Stimulated activated CD4-positive, alpha-beta T cell treated with anti-CD3 and anti-CD28 coated beads, Interleukin-12 subunit alpha, Interleukin-12 subunit beta, amount 100 ng/mL, for 4 hours (primary cell): ENCODE data around the gene SPECC1.
"Not testable (repeated sequence)": the region's sequence is repeated elsewhere in the genome, so short reads cannot be mapped to it uniquely, and the experiment has no call there.

ENCODE experiments used
- DNase-seq: peaks from one replicate; pipeline ENCODE4 v3.0.0-alpha.2; 2020

SPECC1 gene

GRCh38 chr17:20012017-20012536 lies 2.9 kb downstream of the SPECC1 start:
- DNase-seq, result no peak

GRCh38 chr17:20016475-20016992 lies 7.4 kb downstream of the SPECC1 start:
- not testable (repeated sequence) for DNase-seq

- no peak for DNase-seq
Measured at GRCh38 chr17:20022701-20023100, 13.5 kb downstream of the SPECC1 start.

DNA sequence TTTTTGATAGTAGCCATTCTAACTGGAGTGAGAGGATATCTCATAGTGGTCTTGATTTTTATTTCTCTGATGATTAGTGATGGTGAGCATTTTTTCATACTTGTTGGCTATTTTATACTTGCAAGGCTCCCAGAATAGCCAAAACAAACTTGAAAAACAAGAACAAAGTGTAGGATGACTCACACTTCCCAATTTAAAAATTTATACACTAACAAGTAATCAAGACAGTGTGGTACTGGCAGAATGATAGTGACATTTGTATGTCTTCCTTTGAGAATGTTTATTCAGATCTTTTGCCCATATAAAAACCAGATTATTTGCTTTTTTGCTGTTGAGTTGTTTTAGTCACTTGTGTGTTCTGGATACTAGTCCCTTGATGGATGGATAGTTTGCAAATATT lies 17.8 kb downstream of the SPECC1 start:
- no peak for DNase-seq

DNA sequence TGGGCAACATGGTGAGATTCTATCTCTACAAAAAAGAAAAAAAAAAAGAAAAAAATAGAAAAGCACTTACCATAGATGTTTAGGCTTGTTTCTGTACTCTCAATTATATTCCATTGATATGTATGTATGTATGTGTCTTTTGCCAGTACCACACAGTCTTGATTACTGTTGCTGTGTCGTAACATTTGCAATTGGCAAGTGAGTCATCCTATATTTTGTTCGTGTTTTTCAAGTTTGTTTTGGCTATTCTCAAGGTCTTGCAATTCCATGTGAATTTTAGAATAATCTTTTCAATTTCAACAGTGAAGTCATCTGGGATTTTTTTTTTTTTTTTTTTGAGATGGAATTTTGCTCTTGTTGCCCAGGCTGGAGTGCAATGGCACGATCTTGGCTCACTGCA lies 19.3 kb downstream of the SPECC1 start:
- no peak for DNase-seq

DNA sequence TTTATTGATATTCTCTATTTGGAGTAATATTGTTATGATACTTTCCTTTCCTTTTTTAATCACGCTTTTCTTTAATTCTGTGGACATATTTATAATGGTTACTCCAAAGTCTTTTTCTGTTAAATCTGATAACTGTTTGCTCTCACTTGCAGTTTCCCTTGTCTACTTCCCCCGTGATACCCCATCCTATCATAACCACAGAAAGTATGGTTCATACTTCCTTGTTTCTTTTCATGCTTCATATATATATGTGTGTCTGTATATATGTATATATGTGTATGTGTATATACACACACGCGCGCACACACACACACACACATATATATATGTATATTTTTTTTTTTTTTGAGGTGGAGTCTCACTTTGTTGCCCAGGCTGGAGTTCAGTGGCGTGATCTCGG lies 23.5 kb downstream of the SPECC1 start:
- DNase-seq, result no peak

DNA sequence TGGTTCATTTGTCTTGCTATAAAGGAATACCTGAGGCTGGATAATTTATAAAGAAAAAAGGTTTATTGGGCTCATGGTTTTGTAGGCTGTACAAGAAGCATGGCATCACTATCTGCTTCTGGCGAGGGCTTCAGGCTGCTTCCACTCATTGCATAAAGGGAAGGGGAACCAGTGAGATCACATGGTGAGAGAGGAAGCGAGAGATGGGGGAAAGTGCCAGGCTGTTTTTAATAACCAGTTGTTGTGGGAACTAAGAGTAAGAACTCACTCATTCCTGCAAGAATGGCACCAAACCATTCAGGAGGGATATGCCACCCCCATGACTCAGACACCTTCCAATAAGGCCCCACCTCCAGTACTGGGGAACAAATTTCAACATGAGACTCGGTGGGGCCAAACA lies 24.3 kb downstream of the SPECC1 start:
- no peak for DNase-seq

DNA sequence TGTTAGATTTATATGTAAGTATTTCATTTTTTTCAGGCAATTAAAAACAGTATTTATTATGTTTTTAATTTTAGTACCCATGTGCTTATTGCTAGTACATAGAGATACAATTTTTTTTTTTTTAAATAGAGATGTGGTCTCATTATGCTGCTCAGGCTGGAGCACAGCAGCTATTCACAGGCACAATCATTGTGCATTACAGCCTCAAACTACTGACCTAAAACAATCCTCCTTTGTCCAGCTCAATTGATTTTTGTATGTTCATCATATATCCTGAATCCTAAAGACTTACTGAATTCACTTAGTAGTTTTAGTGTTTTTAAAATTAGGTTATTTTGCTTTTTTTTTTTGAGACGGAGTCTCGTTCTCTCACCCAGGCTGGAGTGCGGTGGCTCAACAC lies 26.3 kb downstream of the SPECC1 start:
- DNase-seq, result no peak

DNA sequence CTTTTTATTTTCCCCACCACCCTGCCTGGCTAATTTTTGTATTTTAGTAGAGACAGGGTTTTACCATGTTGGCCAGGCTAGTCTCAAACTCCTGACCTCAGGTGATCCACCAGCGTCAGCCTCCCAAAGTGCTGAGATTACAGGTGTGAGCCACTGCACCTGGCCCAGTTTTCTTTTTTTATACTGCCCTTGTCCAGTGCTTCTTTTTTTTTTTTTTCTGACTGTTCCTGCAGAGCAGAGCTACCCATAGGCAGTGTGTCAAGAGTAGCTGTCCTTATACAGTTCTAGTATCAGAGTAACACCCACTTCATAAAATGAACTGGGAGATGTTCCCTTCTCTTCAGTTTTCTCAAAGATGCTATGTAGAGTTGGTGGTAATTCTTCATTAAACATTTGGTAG lies 28.1 kb downstream of the SPECC1 start:
- DNase-seq, result not testable (repeated sequence)

- no peak for DNase-seq
Measured at GRCh38 chr17:20039037-20039436, 29.9 kb downstream of the SPECC1 start.

GRCh38 chr17:20040216-20040615 lies 31.1 kb downstream of the SPECC1 start:
- DNase-seq, result no peak

DNA sequence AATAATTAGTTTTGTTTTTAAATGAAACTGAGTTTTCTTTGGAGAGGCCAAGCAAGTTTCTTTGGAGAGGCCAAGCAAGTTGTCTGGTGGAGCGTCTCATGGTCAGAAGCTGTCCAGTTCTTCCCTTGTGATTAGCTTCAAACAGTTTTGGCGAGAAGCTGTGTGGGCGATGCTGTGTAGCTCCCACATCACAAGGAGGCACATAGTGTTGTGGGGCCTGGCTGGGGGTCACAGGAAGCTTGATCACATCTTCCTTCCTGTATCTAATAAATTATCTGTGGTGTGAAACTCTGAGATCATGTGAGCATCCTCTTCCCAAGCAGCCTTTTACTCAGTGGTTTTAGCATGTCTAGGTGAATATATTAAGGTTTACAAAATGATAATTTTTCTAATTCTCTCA lies 33.9 kb downstream of the SPECC1 start:
- DNase-seq, result no peak

DNA sequence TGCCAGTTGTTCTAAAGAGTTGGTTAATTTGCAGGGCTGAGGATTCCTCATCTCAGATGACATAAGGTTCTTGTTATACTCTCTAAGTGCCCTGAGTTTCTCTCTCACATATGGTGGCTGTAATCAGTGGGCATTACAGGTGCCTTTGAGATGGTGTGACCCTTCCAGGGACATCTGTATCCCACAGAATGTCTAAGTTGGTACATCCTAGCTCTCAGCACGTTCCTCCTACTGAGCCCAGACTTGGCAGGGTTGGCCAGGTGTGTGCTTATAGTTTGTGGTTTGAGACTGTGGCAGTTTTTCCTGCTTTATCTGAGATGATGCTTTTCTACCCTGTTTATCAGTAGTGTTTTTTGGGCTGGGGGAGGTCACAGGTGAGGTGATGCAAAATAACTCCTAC lies 36.3 kb downstream of the SPECC1 start:
- DNase-seq, result no peak

DNA sequence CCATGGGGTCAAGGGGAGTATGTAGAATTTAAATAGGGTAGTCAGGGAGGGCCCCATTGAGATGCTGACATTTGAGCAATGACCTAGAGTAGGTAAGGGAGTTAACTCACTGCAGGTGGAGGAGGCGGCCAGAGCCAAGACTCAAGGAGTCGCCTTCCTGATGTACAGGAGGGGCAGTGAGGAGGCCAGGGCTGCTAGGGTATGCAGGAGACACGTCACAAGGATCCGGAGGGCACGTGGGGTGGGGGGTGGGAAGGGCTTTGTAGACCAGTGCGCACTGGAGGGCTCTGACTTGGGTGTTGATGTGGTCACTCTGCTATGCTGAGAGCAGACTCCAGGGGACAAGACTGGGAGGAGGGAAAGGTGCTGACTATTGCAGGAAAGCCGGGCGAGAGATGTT lies 37.5 kb downstream of the SPECC1 start:
- DNase-seq, result no peak

GRCh38 chr17:20051624-20052023 lies 42.5 kb downstream of the SPECC1 start:
- DNase-seq, result no peak

GRCh38 chr17:20053361-20053964 lies 44.3 kb downstream of the SPECC1 start:
- DNase-seq, result no peak

- DNase-seq, result no peak
Measured at GRCh38 chr17:20059728-20060188, 50.6 kb downstream of the SPECC1 start.

GRCh38 chr17:20063665-20064648 lies 54.8 kb downstream of the SPECC1 start:
- no peak for DNase-seq

- no peak for DNase-seq
Measured at GRCh38 chr17:20066253-20066652, 57.1 kb downstream of the SPECC1 start.

DNA sequence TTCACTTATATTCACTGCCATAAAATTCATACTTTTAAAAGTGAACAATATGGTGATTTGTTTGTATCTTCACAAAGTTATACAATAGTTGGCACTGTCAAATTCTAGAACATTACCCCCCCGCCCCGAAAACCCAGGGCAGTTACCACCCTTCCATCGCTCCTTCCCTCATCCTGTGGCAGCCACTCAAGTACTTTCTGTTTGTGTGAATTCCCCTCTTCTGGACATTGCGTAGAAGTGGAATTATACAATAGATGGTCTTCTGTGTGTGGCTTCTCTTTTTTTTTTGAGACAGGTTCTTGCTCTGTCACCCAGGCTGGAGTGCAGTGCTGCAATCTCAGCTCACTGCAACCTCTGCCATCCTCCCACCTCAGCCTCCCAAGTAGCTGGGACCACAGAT lies 58.6 kb downstream of the SPECC1 start:
- DNase-seq, result no peak

- DNase-seq, result no peak
Measured at GRCh38 chr17:20068445-20068844, 59.3 kb downstream of the SPECC1 start.

DNA sequence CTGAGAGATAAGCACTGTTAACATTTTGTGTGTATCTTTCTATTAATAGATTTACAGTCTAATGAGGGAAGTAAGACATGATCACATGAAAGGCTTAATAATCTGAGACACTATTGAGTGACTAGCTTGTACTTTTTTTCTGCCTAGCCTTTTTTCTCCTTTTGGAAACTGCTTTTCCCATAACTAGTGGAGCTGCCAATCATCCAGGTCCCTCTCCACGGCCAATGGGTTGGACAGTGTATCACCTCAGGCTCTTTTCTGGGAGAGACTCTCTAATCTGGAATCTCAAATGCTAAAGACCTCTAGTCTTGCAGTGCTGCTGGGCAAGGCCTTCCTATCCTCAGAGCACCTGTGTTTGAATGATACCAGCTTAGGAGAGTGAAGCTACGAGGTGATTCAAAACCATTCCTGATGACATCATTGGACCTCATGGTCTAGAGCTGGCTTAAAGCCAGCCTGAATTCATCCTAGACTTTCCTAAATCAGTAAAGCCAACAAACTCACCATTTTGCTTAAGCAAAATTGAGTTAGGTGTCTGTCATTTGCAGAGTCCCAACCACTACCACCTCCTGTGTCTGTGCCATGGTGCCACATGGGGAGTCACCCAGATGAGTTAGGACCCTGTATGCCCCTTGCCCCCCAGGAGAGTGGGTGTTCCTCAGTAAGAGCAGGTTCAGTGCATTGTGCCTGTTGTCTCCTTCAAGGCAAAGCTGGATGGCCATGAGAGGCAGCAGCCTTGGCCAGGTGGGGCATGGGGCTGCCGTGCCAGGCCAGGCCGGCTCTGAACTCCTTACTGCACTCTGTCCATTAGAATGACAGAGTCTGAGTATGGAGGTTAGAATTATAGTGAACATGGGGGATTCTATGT lies 62.9 kb downstream of the SPECC1 start:
- no peak for DNase-seq

DNA sequence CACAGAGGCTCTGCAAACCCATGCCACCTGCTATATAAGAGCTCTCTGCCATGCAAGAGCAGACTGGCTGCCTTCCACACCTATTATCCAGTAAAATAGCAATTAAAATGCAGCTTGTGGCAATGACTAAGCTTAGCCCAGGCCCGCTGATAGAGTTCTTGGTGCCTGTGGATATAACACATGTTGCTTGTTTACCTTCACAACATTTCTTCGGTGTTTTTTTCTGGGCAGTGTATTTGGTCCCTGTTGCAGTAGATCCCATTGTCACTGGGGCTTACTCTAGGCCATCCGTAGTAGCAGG lies 63.5 kb downstream of the SPECC1 start:
- DNase-seq, result no peak
